HepG2 (cell line): ENCODE results near the gene MAIP1. TPM values are rescaled to one million over a fixed set of nuclear protein-coding genes. Genes with fewer than 3 reads are reported as not detected.

ENCODE experiments used
- CBX5 ChIP-seq: sonication (generic); formaldehyde crosslinking; IDR thresholded peaks from 2 replicates; pipeline ENCODE4 v1.4.0; 2020; ENCODE audit warnings: missing genetic modification reagents, borderline replicate concordance
- GABPA ChIP-seq, 2 experiments: IDR thresholded peaks; 2 replicates each; pipeline ENCODE4 v1.6.1; 2011 to 2016; ENCODE audit warnings: low read depth in 2 of 2, low read length in 1 of 2, missing biosample characterization in 1 of 2, missing genetic modification characterization in 1 of 2
- GMEB1 ChIP-seq: sonication (generic); formaldehyde crosslinking; IDR thresholded peaks from 2 replicates; pipeline ENCODE4 v1.5.1; 2020; ENCODE audit warnings: missing genetic modification reagents, mild to moderate bottlenecking, borderline replicate concordance
- KDM3A ChIP-seq: IDR thresholded peaks from 2 replicates; pipeline ENCODE4 v1.6.1; 2018; ENCODE audit warnings: low read depth, missing compliant biosample characterization
- MXD4 ChIP-seq: IDR thresholded peaks from 2 replicates; pipeline ENCODE4 v1.6.1; 2016; ENCODE audit warnings: mild to moderate bottlenecking, missing biosample characterization, missing genetic modification reagents
- PREB ChIP-seq: sonication (generic); formaldehyde crosslinking; IDR thresholded peaks from 2 replicates; pipeline ENCODE4 v1.4.0; 2020; ENCODE audit warnings: missing genetic modification reagents
- RNF219 ChIP-seq: sonication (generic); formaldehyde crosslinking; IDR thresholded peaks from 2 replicates; pipeline ENCODE4 v1.5.0; 2020; ENCODE audit warnings: mild to moderate bottlenecking, missing genetic modification reagents
- TRAFD1 ChIP-seq: sonication (generic); formaldehyde crosslinking; IDR thresholded peaks from 2 replicates; pipeline ENCODE4 v1.5.1; 2020; ENCODE audit warnings: missing genetic modification reagents, mild to moderate bottlenecking, borderline replicate concordance
- ZBTB42 ChIP-seq: sonication (generic); formaldehyde crosslinking; IDR thresholded peaks from 2 replicates; pipeline ENCODE4 v1.5.0; 2020; ENCODE audit warnings: mild to moderate bottlenecking, missing genetic modification reagents
- ZHX2 ChIP-seq, 2 experiments: sonication (generic) in 1 of 2; formaldehyde crosslinking in 1 of 2; IDR thresholded peaks; 2 replicates each; pipeline versions ENCODE4 v1.6.1 to v1.9.0; 2014 to 2022; ENCODE audit warnings: antibody characterized with exemption in 1 of 2, borderline replicate concordance in 1 of 2, inconsistent platforms in 1 of 2, low read depth in 1 of 2, missing genetic modification reagents in 1 of 2
- ZIK1 ChIP-seq: sonication (generic); formaldehyde crosslinking; IDR thresholded peaks from 2 replicates; pipeline ENCODE4 v1.5.0; 2020; ENCODE audit warnings: mild to moderate bottlenecking, low read depth, missing genetic modification reagents, borderline replicate concordance
- ZNF468 ChIP-seq: sonication (generic); formaldehyde crosslinking; IDR thresholded peaks from 2 replicates; pipeline ENCODE4 v1.8.0; 2022; ENCODE audit warnings: mild to moderate bottlenecking, moderate library complexity, missing genetic modification reagents
- ZNF530 ChIP-seq: sonication (generic); formaldehyde crosslinking; IDR thresholded peaks from 2 replicates; pipeline ENCODE4 v1.5.0; 2020; ENCODE audit warnings: low read depth, mild to moderate bottlenecking, missing genetic modification reagents
- ZNF780A ChIP-seq: sonication (generic); formaldehyde crosslinking; IDR thresholded peaks from 2 replicates; pipeline ENCODE4 v1.8.0; 2022; ENCODE audit warnings: mild to moderate bottlenecking, missing genetic modification reagents, moderate library complexity
- polyA plus RNA-seq, 8 experiments: library from polyadenylated mRNA; depleted of rRNA in 3 of 8; stranded (reverse) in 7 of 8; unstranded in 1 of 8; fragments of >200 nt; fragmentation: Illumina TruSeq in 4 of 8; extraction: Trizol in 4 of 8; gene quantifications; 2 replicates each; pipeline versions ENCODE4 v1.2.1 to v1.2.3, GENCODE V29; 2011 to 2016; ENCODE audit warnings: low read depth in 4 of 8, missing spikeins in 1 of 8, mixed read lengths in 1 of 8; ENCODE audit not compliant: insufficient read depth in 1 of 8
- total RNA-seq, 5 experiments: library from RNA; depleted of rRNA; stranded (reverse); fragments of >200 nt; fragmentation: Illumina TruSeq; extraction: Trizol; gene quantifications; 2 replicates each; pipeline ENCODE4 v1.2.3, GENCODE V29; 2016; ENCODE audit warnings: low read depth in 1 of 5

The MAIP1 gene
- total and polyA plus RNA-seq, 2 of the 13 experiments (the other 11 are each of a cell fraction or from before 2014, with no cell fraction given), result 22.3 to 72.9 TPM

- TF ChIP-seq RNF219 (CRISPR knock-in tag), result peak; percentile 98; the same call in 1 of the 2 replicates
- no peak for TF ChIP-seq PREB
- TF ChIP-seq ZNF780A (CRISPR knock-in tag), result peak; percentile 74; the same call in 1 of the 2 replicates
- TF ChIP-seq ZBTB42 (CRISPR knock-in tag), result peak; percentile 92; the same call in 1 of the 2 replicates
- peak; percentile 85 for TF ChIP-seq GMEB1
- peak; percentile 83; the same call in 1 of the 2 replicates for TF ChIP-seq CBX5 (CRISPR knock-in tag)
- TF ChIP-seq ZNF530, result peak; percentile 67; the same call in 1 of the 2 replicates
- no peak for TF ChIP-seq TRAFD1
- TF ChIP-seq MXD4 (CRISPR knock-in tag), result peak; percentile 95
- TF ChIP-seq ZIK1 (CRISPR knock-in tag), result peak; percentile 40
- peak; percentile 78 for TF ChIP-seq KDM3A
- peak; percentile 73 for TF ChIP-seq GABPA (IDR thresholded peaks at IDR 0.05; ENCODE audit: low read depth, low read length)
- peak; percentile 94 for TF ChIP-seq GABPA (CRISPR knock-in tag; IDR thresholded peaks at IDR 0.05; ENCODE audit: low read depth)
- TF ChIP-seq ZNF468, result peak; percentile 90; the same call in 1 of the 2 replicates
- TF ChIP-seq ZHX2 (IDR thresholded peaks at IDR 0.05; ENCODE audit: low read depth), result no peak
- no peak for TF ChIP-seq ZHX2 (CRISPR knock-in tag; IDR thresholded peaks at IDR 0.05; ENCODE audit: borderline replicate concordance)
These were observed at the start of gene MAIP1, which contains the start of gene TYW5 (continued) for GRCh38 chr2:199955339-199956061.
